ENCODE data around the gene USP5. TPM values are rescaled to one million over a fixed set of nuclear protein-coding genes. Genes with fewer than 3 reads are reported as not detected.
A peak's percentile ranks its signal among the peaks of the same experiment; 100 is the strongest.
"Not testable (repeated sequence)": the region's sequence is repeated elsewhere in the genome, so short reads cannot be mapped to it uniquely, and the experiment has no call there.

USP5 gene
- polyA plus RNA-seq, 1 of the 3 experiments (the other 2 are of a cell fraction) = 97.2 TPM

DNA sequence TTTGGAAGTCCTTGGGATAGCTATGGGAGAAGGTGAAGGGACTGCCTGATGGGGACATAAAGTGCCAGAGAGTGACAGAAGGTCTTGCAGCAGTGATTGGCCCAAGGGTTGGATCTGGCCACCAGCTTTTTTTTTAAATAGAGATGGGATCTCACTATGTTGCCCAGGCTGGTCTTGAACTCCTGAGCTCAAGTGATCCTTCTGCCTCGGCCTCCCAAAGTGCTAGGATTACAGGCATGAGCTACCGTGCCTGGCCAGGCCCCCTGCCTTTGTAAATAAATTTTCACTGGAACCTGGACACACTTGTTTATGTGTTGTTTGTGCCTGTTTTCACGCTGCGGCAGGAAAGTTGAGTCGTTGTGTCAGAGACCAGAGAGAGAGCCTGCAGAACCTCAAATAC lies 13.4 kb downstream of the USP5 start:
- H3K27ac ChIP-seq (ENCODE audit: low read depth in 2 of 2, low read length in 1 of 2); DNase-seq; H3K4me3 ChIP-seq (ENCODE audit: low read depth in 2 of 2, low read length in 1 of 2); H3K9ac ChIP-seq; H3K27me3 ChIP-seq (ENCODE audit: insufficient read depth); H2AFZ ChIP-seq (ENCODE audit: low read depth); H3K9me3 ChIP-seq; H3K4me2 ChIP-seq; H3K9me2 ChIP-seq: not testable (repeated sequence)
- 95% methylated on average over 5 of the region's 5 CpGs for WGBS (ENCODE audit: low lambda C conversion rate)
- ChIA-PET CTCF (interaction anchor here (0.9 to 10.9 kb wide), 6 partner anchors 7 to 112 kb away, joined by 4 to 164 read pairs (median 11); partner anchors contain the start of genes CDCA3, MLF2, SPSB2 and USP5), POLR2A (interaction anchor here (1.3 to 5.9 kb wide), 3 partner anchors 10 to 49 kb away, joined by 3 to 57 read pairs (median 4); partner anchors contain the start of genes CDCA3, ENO2 and USP5)
- peaks cover 24% of the 10 kb centered on the region for H4K20me1 ChIP-seq (ENCODE audit: insufficient read depth)
- H3K79me2 ChIP-seq (ENCODE audit: insufficient read depth) = peaks cover 30% of the 10 kb centered on the region
- H3K36me3 ChIP-seq (replicated peaks in 1 of 2; ENCODE audit: control insufficient read depth in 1 of 2, insufficient read depth in 2 of 2, low read length in 1 of 2) = peaks cover 22 to 53% of the 10 kb centered on the region in 2 experiments
- peaks cover 16% of the 10 kb centered on the region for H3F3A ChIP-seq (replicated peaks; ENCODE audit: insufficient read depth)
- H3K4me1 ChIP-seq (ENCODE audit: control insufficient read depth in 1 of 2, insufficient read depth in 2 of 2, low read depth in 1 of 2, low read length in 1 of 2) = peaks cover 21 to 26% of the 10 kb centered on the region in 2 experiments; a peak in 3 of 4 replicates

DNA sequence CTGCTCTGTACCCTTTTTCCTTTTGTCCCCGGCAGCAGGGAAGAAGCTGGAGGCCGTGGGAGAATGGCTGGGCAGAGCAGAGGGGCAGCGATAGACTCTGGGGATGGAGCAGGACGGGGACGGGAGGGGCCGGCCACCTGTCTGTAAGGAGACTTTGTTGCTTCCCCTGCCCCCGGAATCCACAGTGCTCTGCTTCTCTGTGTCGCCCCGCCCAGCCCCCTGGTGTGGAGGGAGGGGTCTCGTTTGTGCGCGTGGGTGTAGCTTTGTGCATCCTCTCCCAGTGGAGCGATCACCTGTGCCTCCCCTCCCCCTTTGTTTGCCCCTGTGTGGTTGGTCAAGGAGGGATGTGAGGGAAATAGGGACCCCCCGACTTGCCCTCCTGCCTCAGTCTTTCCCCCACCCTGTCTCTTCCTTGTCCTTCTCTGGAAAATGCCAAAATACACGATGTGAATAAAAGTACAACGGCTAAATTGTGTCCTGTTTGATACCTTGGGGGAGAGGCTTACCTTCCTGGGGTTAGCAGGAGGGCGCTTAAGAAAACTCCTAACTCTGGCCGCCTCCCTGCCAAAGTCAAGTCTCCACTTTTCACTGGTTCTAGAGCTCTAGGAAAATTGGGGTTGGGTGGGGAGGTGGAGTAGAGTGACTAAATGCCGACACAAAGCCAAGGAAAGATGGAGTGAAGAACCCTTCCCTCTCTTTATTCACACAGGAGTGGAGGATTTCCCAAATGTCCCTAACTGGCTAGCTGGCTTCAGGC lies 14.4 kb downstream of the USP5 start:
- Histone ChIP-seq H3K4me1 (ENCODE audit: control insufficient read depth in 1 of 2, insufficient read depth in 2 of 2, low read depth in 1 of 2, low read length in 1 of 2) (peaks cover 29 to 31% of the 10 kb centered on the region in 2 experiments), H3K9ac (peak overlapping the region; percentile 63; the same call in 1 of the 2 replicates), H3K4me2 (peak overlapping the region; percentile 99), H3K4me3 (ENCODE audit: low read depth in 2 of 2, low read length in 1 of 2) (peak overlapping the region; percentile 51 to 91; a peak in 3 of 4 replicates), H3K9me3 (no peaks in the 10 kb centered on the region), H3K36me3 (replicated peaks in 1 of 2; ENCODE audit: control insufficient read depth in 1 of 2, insufficient read depth in 2 of 2, low read length in 1 of 2) (peaks cover 27 to 52% of the 10 kb centered on the region in 2 experiments), H3K27ac (ENCODE audit: low read depth in 2 of 2, low read length in 1 of 2) (peak overlapping the region; percentile 51 to 79), H3F3A (replicated peaks; ENCODE audit: insufficient read depth) (peaks cover 25% of the 10 kb centered on the region), H3K79me2 (ENCODE audit: insufficient read depth) (peaks cover 40% of the 10 kb centered on the region), H3K27me3 (ENCODE audit: insufficient read depth) (no peaks in the 10 kb centered on the region), H3K9me2 (no peaks in the 10 kb centered on the region), H4K20me1 (ENCODE audit: insufficient read depth) (peaks cover 34% of the 10 kb centered on the region), H2AFZ (ENCODE audit: low read depth) (peak overlapping the region; percentile 57)
- ChIA-PET CTCF (interaction anchor here (0.7 to 10.9 kb wide), 12 partner anchors 8 to 275 kb away, joined by 3 to 164 read pairs (median 4); partner anchors contain the start of genes C12orf57, CDCA3, MLF2 and PTMS), POLR2A (interaction anchor here (0.5 to 5.9 kb wide), 7 partner anchors 11 to 1850 kb away, joined by 3 to 57 read pairs (median 4); partner anchors contain the start of genes CDCA3, GPR162, MLF2 and USP5)
- 94% methylated on average over 16 of the region's 19 CpGs for WGBS (ENCODE audit: low lambda C conversion rate)
- TF ChIP-seq PBX3 (IDR thresholded peaks at IDR 0.05) = no peak
- TF ChIP-seq TAF1 (IDR thresholded peaks at IDR 0.05; ENCODE audit: borderline replicate concordance, low read depth, low read length) = no peak
- no peak for TF ChIP-seq FOXM1 (IDR thresholded peaks at IDR 0.05; ENCODE audit: low read depth)
- no peak for DNase-seq

GRCh38 chr12:6866920-6867412 lies 15.0 kb downstream of the USP5 start:
- Histone ChIP-seq H3F3A (replicated peaks; ENCODE audit: insufficient read depth) (peaks cover 31% of the 10 kb centered on the region), H3K36me3 (replicated peaks in 1 of 2; ENCODE audit: control insufficient read depth in 1 of 2, insufficient read depth in 2 of 2, low read length in 1 of 2) (peaks cover 24 to 50% of the 10 kb centered on the region in 2 experiments), H3K79me2 (ENCODE audit: insufficient read depth) (peaks cover 46% of the 10 kb centered on the region), H3K27ac (ENCODE audit: low read depth in 2 of 2, low read length in 1 of 2) (peak overlapping the region; percentile 51 to 79), H3K9me2 (no peaks in the 10 kb centered on the region), H3K4me2 (peak overlapping the region; percentile 99), H3K9ac (peak overlapping the region; percentile 63), H3K4me1 (ENCODE audit: control insufficient read depth in 1 of 2, insufficient read depth in 2 of 2, low read depth in 1 of 2, low read length in 1 of 2) (peaks cover 33 to 38% of the 10 kb centered on the region in 2 experiments), H3K4me3 (ENCODE audit: low read depth in 2 of 2, low read length in 1 of 2) (peak overlapping the region; percentile 51 to 91), H4K20me1 (ENCODE audit: insufficient read depth) (peaks cover 41% of the 10 kb centered on the region), H3K27me3 (ENCODE audit: insufficient read depth) (no peaks in the 10 kb centered on the region), H2AFZ (ENCODE audit: low read depth) (peak overlapping the region; percentile 57), H3K9me3 (no peaks in the 10 kb centered on the region)
- CTCF ChIA-PET = interaction anchor here (0.8 to 10.9 kb wide), 12 partner anchors 12 to 114 kb away, joined by 3 to 164 read pairs (median 4); partner anchors contain the start of genes C12orf57, CDCA3, MLF2 and P3H3
- POLR2A ChIA-PET = interaction anchor here (0.5 to 5.9 kb wide), 7 partner anchors 12 to 1849 kb away, joined by 3 to 57 read pairs (median 4); partner anchors contain the start of genes CDCA3, GPR162, MLF2 and USP5
- no peak for TF ChIP-seq FOXJ3 (CRISPR knock-in tag; IDR thresholded peaks at IDR 0.05)
- TF ChIP-seq CHD2 (IDR thresholded peaks at IDR 0.05; ENCODE audit: low read length, partially characterized antibody) = no peak
- TF ChIP-seq YY1 (IDR thresholded peaks at IDR 0.05; ENCODE audit: low read depth) = no peak
- no peak; the same call in 1 of the 2 replicates for TF ChIP-seq MXI1 (IDR thresholded peaks at IDR 0.05; ENCODE audit: low read depth, low read length)
- 0 out of 2 replicates have a peak, but pooled peaks have one; percentile 11 for TF ChIP-seq ELF1 (IDR thresholded peaks at IDR 0.05)
- TF ChIP-seq RXRA (IDR thresholded peaks at IDR 0.05; ENCODE audit: borderline replicate concordance, low read depth) = no peak; the same call in 1 of the 2 replicates
- TF ChIP-seq NFIC (IDR thresholded peaks at IDR 0.05; ENCODE audit: borderline replicate concordance) = 0 out of 2 replicates have a peak, but pooled peaks have one; percentile 24
- WGBS (ENCODE audit: low lambda C conversion rate) = 14% methylated on average over 13 of the region's 33 CpGs
- DNase-seq = no peak
